Measurements from ENCODE around the gene NCSTN. TPM values are rescaled to one million over a fixed set of nuclear protein-coding genes. Genes with fewer than 3 reads are reported as not detected.

The NCSTN gene
- total and polyA plus RNA-seq, 2 of the 13 experiments (the other 11 are each of a cell fraction or from before 2014, with no cell fraction given) = 44.2 to 247 TPM

GRCh38 chr1:160342953-160343869 lies at the start of gene NCSTN, which contains the start of gene COPA (continued):
- TF ChIP-seq ZBTB8A (CRISPR knock-in tag; IDR thresholded peaks at IDR 0.05; ENCODE audit: borderline replicate concordance, low read depth) = peak; percentile 20; the same call in 1 of the 2 replicates
- TF ChIP-seq RBM39 (IDR thresholded peaks at IDR 0.05; ENCODE audit: low read depth, low read length, poor library complexity, severe bottlenecking) = peak; percentile 88
- peak; percentile 88 for TF ChIP-seq CREM (IDR thresholded peaks at IDR 0.05)
- TF ChIP-seq CREM (CRISPR knock-in tag; IDR thresholded peaks at IDR 0.05) = no peak
- peak; percentile 87 for TF ChIP-seq KAT7 (CRISPR knock-in tag; IDR thresholded peaks at IDR 0.05; ENCODE audit: borderline replicate concordance)
- peak; percentile 99 for TF ChIP-seq GABPB1 (CRISPR knock-in tag; IDR thresholded peaks at IDR 0.05)
- TF ChIP-seq LRRFIP1 (CRISPR knock-in tag; conservative IDR thresholded peaks at IDR 0.05) = no peak
- peak; percentile 55 for TF ChIP-seq POGZ (CRISPR knock-in tag; IDR thresholded peaks at IDR 0.05)
- TF ChIP-seq KLF11 (CRISPR knock-in tag; IDR thresholded peaks at IDR 0.05) = peak; percentile 86
- no peak; the same call in 1 of the 2 replicates for TF ChIP-seq FUBP1 (CRISPR knock-in tag; IDR thresholded peaks at IDR 0.05; ENCODE audit: borderline replicate concordance)
- TF ChIP-seq ZNF777 (CRISPR knock-in tag; IDR thresholded peaks at IDR 0.05) = peak; percentile 75
- peak; percentile 80; the same call in 1 of the 2 replicates for TF ChIP-seq ZNF510 (CRISPR knock-in tag; IDR thresholded peaks at IDR 0.05; ENCODE audit: low read depth)
- peak in 1 of 2 experiments; percentile 25; a peak in 1 of 4 replicates for TF ChIP-seq ATF4 (CRISPR knock-in tag; IDR thresholded peaks at IDR 0.05)
- no peak for TF ChIP-seq NONO (IDR thresholded peaks at IDR 0.05)
- TF ChIP-seq NONO (CRISPR knock-in tag; conservative IDR thresholded peaks at IDR 0.05) = peak; percentile 66; the same call in 1 of the 2 replicates
- peak; percentile 95 for TF ChIP-seq POLR2AphosphoS5 (IDR thresholded peaks at IDR 0.05; ENCODE audit: low read depth, low read length)
- peak; percentile 91; the same call in 1 of the 2 replicates for TF ChIP-seq ZSCAN9 (CRISPR knock-in tag; IDR thresholded peaks at IDR 0.05; ENCODE audit: borderline replicate concordance)
- TF ChIP-seq MYC (CRISPR knock-in tag; IDR thresholded peaks at IDR 0.05; ENCODE audit: borderline replicate concordance) = peak; percentile 74; the same call in 1 of the 2 replicates
- TF ChIP-seq SMAD3 (CRISPR knock-in tag; IDR thresholded peaks at IDR 0.05) = peak; percentile 91; the same call in 1 of the 2 replicates
- peak; percentile 70; the same call in 1 of the 2 replicates for TF ChIP-seq ARID5B (CRISPR knock-in tag; IDR thresholded peaks at IDR 0.05)

Data from HepG2 (cell line).